NK-92 (cell line): ENCODE measurements around the gene NHEJ1.

Experiments
- DNase-seq: peaks from one replicate; lab custom pipeline; 2025; ENCODE audit not compliant: unreplicated experiment; lab: John Stamatoyannopoulos, UW

Gene NHEJ1

GRCh38 chr2:219125225-219125885 lies 35.3 kb downstream of the NHEJ1 start:
- no peak for DNase-seq

- DNase-seq, result no peak
These were observed 36.1 kb downstream of the NHEJ1 start for GRCh38 chr2:219124381-219125110.

DNA sequence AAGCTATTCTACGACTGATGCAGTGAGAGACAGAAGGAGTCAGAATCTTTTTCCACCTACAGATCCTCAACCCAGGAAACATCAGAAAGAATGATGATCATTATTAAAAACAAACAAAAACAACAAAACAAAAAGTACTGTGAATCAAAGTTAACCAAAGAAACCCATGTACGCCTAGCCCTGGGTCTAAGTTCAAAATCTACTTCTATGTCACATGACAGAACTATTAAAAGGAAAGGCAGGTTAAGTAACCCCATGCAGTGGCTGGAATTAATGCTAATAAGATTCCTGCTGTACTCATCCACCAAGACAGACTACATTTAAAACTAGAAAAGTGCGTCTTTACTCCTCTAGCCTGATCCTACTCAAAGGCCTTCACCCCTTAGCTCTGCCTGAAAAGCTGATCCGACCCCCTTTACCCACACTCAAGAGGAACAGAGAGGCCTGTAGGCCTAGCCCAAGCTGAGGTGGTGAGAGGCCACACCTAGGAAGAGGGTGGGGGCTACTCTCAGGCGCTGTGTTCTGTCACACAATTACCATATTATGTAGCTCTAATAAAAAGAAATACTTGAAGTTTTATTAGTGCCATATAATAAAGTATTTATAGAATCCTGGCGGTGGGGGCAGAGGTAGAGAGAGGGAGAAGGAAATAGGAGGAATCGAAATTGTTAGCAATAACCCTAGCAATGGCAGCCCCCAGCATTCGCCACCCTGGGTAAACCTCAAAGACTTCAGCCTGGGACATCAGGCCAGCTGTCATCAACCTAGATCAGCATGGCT lies 37.1 kb downstream of the NHEJ1 start:
- DNase-seq, result no peak

- DNase-seq, result no peak
These were observed 38.2 kb downstream of the NHEJ1 start for GRCh38 chr2:219122202-219122980.

DNA sequence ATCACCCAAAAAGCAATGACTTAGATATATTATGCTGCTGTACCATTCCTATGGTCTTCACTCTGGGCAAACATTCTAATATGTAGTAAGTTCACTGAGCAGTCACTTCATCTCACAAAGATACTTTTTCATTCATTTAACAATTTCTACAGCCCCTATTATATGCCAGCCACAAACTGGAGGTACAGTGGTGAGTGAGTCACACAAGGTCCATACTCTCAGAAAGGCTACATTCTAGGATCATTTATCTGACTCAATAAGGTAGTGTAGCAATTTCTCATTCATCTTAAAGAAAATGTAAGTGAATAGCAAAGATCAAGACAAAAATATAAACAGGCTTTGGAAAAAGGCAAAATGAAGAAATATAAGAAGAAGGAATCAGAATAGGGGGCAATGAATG lies 40.5 kb downstream of the NHEJ1 start:
- no peak for DNase-seq

GRCh38 chr2:219119422-219120043 lies 41.1 kb downstream of the NHEJ1 start:
- DNase-seq, result no peak

DNA sequence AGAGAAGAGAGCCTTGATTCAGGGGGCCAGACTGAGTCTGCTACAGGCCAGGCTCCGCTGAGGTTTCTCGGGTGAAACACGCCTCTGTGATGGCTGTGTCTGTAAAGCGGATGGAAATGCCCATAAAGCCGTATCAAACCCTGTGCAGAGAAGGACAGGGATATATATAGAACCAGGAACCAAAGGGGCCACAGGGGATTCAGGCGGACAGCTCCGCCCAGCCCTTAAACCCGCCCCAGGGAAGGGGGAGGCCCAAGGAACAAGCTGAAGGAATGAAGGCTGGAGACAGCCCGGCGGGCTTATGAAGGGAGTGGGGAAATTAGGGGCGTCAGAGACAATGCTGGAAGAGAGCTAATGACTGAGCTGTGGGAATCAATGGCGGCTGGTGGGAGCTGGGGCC lies 42.1 kb downstream of the NHEJ1 start:
- DNase-seq, result no peak

DNA sequence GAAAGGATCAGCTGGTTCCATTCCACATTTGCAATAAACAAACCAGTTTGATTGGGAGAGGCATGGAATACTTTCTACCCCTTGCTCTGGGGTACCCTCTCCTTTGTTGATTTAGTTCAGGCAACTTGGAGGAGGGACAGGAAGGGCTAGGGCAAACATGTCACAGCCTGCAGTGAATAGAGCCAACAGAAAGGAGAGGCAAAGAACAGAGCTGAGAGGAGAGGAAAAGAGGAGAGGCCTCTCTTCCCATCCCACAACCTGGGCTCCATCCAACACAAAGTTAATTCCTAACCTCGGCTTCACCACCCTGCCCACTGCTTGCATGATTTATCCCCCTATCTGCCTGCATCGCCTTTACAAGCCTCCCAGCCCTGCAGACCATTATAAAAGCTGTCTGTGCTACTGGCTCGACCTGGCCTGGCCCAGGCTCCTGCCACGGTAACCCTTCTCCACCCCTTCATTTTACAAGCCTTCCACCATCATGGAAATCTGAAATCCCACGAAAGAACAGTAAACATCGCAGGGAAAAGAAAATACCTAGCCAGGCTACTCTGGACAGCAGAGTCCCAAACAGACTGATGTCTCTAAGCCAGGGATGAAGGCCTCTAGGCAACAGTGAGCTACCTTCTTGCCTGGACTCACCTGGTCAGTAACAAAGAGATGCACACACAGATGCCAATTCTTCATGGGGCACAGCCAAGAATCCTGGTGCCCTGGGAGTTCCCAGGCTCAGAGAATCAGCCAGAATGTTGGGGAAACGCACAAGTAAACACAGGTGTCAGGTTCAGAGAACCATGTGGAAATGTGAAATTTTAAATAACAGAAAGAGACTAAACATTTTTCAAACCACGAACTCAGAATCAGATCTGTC lies 43.6 kb downstream of the NHEJ1 start:
- DNase-seq, result no peak

GRCh38 chr2:219112651-219113338 lies 47.8 kb downstream of the NHEJ1 start:
- DNase-seq, result no peak

GRCh38 chr2:219112062-219112406 lies 48.6 kb downstream of the NHEJ1 start:
- no peak for DNase-seq

DNA sequence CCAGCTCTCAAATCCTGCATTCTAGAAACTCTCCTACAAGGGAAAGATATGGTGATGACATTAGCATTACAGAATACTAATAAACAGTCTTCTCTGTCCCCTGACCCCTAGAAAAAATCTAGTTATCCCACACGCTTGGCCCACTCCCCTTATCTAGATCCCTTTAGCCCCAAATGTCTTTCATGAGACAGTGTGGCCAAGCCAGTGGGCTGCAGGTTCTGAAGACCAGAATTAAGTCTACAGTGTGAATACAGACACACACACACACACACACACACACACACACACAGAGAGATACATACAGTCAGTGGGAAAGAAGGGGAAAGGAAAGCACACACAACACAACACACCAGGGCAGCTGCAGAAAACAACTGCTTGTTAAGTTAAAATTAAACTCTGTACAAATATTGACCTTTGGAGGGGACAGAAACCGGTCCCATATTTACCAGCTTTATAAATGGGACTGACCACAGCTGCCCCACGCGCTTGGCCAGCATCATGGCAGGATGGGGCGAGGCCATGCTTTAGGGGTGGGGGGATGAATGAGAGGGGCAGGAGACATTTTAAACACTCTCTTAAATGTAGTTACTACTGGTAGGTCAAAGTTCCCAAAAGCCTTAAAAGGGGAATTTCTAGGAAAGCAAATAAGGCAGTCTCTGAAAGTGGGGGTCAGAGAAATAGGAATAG lies 49.1 kb downstream of the NHEJ1 start:
- no peak for DNase-seq

- DNase-seq, result no peak
These were observed 51.1 kb downstream of the NHEJ1 start for GRCh38 chr2:219109471-219109870.

GRCh38 chr2:219107758-219108157 lies 52.9 kb downstream of the NHEJ1 start:
- no peak for DNase-seq

DNA sequence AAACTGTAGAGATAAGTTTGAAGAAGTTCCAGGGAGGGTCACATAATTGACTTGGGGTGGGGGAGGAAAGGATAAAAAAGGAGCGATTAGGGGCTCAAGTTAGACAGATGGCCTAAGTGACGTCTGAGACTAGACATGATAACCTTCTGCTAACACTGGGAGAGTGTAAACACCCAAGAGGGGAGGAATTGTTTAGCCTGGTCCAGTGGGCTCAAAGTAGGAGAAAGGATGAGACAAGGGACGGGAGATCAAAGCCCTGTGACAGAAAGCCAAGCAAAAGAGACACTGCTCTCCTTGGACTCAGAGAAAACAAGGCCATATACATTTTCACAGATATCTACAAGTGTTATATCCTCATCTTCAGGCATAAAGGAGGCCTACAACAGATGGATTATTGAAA lies 54.4 kb downstream of the NHEJ1 start:
- DNase-seq, result no peak

DNA sequence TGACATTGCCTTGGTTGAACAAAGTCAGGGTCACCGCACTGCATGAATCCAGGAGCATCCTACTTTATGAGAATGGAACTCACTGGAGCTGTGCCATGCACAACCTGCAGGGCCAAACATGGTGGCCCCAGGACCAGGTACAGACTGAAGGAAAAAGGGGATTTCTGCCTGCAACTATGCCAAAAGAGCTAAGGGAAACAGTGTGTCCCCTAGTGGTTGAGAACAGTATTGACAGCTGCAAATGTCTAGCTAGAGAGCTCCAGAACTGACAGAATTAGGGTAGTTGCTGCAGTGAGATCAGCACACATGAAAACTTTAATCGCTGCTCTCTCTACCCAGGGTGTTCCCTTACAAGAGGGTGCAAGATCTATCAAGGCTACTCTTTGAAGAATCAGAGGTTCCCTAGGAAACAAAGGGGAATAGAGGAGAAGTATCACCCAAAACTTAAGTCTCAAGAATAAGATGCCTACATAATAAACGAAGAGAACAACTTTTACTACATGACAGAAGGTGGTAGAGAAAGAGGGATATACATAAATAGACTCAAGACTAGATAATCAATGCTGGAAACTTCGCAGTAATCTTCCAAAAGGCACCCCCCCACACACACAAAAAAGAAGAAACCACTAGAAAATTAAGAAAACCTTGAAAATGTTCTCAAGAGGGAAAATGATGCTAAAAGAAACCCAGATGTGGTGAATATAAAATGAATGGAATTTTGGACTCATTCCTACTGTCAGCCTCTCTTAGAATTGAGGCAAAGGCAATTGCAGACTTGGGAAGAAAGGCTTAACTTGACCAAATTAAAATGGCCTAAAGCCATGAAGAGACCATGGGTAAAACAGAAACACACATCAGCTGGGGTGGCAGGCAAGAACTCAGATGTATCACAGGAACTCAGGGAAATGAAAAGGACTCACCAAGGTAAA lies 56.2 kb downstream of the NHEJ1 start:
- no peak for DNase-seq

DNA sequence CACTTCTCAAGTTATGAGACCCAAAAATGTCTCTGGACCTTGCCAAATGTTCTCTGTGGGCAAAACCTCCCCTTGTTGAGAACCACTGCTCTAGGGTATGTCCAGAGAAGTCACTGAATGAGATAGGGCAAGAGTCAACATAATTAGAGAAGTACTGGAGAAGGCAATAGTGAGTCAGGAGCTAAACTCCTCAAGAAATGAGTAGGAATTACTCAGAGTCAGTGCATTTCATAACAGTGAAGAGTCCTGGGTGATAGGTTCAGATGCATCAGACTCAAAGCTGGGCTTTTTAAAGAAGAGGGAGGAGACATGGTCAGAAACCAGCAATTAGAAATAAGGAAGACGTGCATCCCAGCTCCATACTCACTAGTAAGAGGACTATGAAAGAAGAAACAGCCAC lies 61.3 kb downstream of the NHEJ1 start:
- no peak for DNase-seq

DNA sequence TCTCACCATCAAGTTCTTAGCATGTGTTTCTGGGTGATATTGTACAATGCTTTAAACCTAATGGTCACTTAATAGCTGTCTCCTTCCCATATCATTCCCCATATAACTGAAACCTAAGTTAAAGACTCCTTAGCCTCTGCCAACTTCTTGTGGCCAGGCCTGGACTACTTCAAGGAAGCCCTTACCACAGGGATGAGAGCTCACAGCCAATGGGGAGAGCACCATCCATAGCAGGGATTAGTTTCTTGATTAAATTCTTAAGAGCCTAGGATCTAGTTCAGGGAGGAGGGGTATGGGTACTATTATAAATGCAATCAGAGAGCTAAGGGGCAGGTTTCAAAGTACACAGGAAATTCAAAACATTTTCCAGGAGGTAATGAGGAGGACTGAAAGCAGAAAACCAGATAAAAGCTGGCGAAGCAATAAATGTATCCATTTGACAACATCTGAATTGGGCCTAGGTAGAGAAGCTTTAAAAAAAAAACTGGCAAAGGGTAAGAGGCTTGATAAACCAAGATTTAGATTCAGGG lies 65.1 kb downstream of the NHEJ1 start:
- no peak for DNase-seq

DNA sequence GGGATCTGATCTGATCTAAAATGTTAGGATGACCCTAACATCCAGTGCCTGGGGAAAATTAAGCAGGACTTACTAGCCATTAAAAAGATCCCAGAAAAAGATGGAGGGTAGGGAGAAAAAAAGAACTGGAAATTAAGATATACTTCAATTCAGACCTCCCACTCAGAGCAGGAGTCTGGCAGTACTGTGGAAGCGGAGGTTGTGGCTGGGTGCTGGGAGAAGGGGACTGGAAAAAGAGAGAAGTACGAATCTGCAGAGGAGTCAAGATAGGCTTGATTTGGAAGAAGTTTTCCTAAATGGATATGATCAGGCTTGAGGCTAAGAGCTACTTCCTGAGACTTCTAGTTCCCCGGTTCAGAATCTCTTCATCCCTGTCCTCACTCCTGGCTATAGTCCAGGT lies 66.4 kb downstream of the NHEJ1 start:
- no peak for DNase-seq
